ENCODE results near the gene MVB12B. TPM values are rescaled to one million over a fixed set of nuclear protein-coding genes. Genes with fewer than 3 reads are reported as not detected.
A peak's percentile ranks its signal among the peaks of the same experiment; 100 is the strongest.

MVB12B gene
- total and polyA plus RNA-seq, 2 of the 4 experiments (the other 2 are of a cell fraction) = 2.0 to 4.0 TPM

- BruUV-seq (replicated peaks) = no TSS peak
- H4K5ac ChIP-seq (ENCODE audit: low read depth, low read length) = peak overlapping the region; percentile 22; the same call in 1 of the 2 replicates
- intact Hi-C loops (cut with micrococcal nuclease) = no loop called here
- in situ Hi-C loops (cut with MboI; ENCODE audit: low sequenced_read_pairs) = no loop called here
- no peak overlapping the region for H3K56ac ChIP-seq (ENCODE audit: extremely low read depth, insufficient read depth, low read length)
- H4K91ac ChIP-seq (ENCODE audit: insufficient read depth, low read depth, low read length) = no peak overlapping the region
- no peak overlapping the region for H2AK9ac ChIP-seq (replicated peaks; ENCODE audit: low read depth, low read length, poor library complexity)
- no peaks in the 10 kb centered on the region for H4K20me1 ChIP-seq (ENCODE audit: insufficient read depth, low read length)
- no peak overlapping the region for H3K27ac ChIP-seq (ENCODE audit: insufficient read depth, low read length)
- peak overlapping the region; percentile 35 for H2AFZ ChIP-seq (replicated peaks; ENCODE audit: low read length, poor library complexity)
- no peaks in the 10 kb centered on the region for H3K9me3 ChIP-seq (ENCODE audit: control insufficient read depth, insufficient read depth, low read length)
- H3K79me1 ChIP-seq (ENCODE audit: low read depth in 1 of 2, low read length in 2 of 2) = no peaks in the 10 kb centered on the region
- H2BK15ac ChIP-seq (ENCODE audit: low read depth, low read length) = no peak overlapping the region
- H4K8ac ChIP-seq (ENCODE audit: low read depth in 2 of 2, low read length in 2 of 2) = peak overlapping the region; percentile 38 to 41; a peak in 2 of 4 replicates
- H3K4me1 ChIP-seq (ENCODE audit: control insufficient read depth, insufficient read depth, low read length) = peaks cover 5% of the 10 kb centered on the region
- dilution Hi-C loops (cut with HindIII; ENCODE audit: low sequenced_read_pairs, unreplicated experiment) = no loop called here
- 42% methylated on average over 2 of the region's 19 CpGs; no CpG with 5 or more reads in 1 of the 2 experiments for WGBS, 2 experiments (ENCODE audit: extremely low coverage in 2 of 2, insufficient read length in 1 of 2)
- no peak overlapping the region for H2BK120ac ChIP-seq (ENCODE audit: low read depth, low read length)
- no peak overlapping the region for H3K4me3 ChIP-seq (ENCODE audit: insufficient read depth, low read depth, low read length)
- no peak overlapping the region for H3K9ac ChIP-seq (ENCODE audit: low read depth, low read length)
- H2AK5ac ChIP-seq (ENCODE audit: low read depth, low read length) = no peak overlapping the region
- no peak overlapping the region for H2BK5ac ChIP-seq (ENCODE audit: low read depth, low read length, poor library complexity, severe bottlenecking)
- no peak overlapping the region for H3K4me2 ChIP-seq (ENCODE audit: low read depth, low read length)
- H2BK20ac ChIP-seq (ENCODE audit: low read depth, low read length) = no peak overlapping the region
- CTCF ChIA-PET = no interaction called here
- 0 out of 2 replicates have a peak overlapping the region, but pooled peaks have one; percentile 14 for H3K14ac ChIP-seq (replicated peaks; ENCODE audit: low read depth, low read length)
- no peak overlapping the region for H3K23ac ChIP-seq (ENCODE audit: low read depth, low read length)
- no peak overlapping the region for H3K4ac ChIP-seq (ENCODE audit: low read depth, low read length)
- no peaks in the 10 kb centered on the region for H3K27me3 ChIP-seq (ENCODE audit: control insufficient read depth, insufficient read depth, low read length)
- POLR2A ChIA-PET (ENCODE audit: unreplicated experiment) = no interaction called here
- H3K9me1 ChIP-seq (ENCODE audit: insufficient read depth, low read length) = peaks cover 3% of the 10 kb centered on the region; the same call in 1 of the 2 replicates
- peaks cover 1% of the 10 kb centered on the region; the same call in 1 of the 2 replicates for H3K36me3 ChIP-seq (ENCODE audit: control insufficient read depth, insufficient read depth, low read length)
- DNase-seq (peak; percentile 25), ATAC-seq (ENCODE audit: low read depth) (no peak)
- H3K18ac ChIP-seq (ENCODE audit: low read depth, low read length) = no peak overlapping the region
- TF ChIP-seq BHLHE40 (IDR thresholded peaks at IDR 0.05; ENCODE audit: low read depth, low read length) (peak; percentile 78), NFE2L2 (IDR thresholded peaks at IDR 0.05; ENCODE audit: low read depth, low read length) (no peak), MAZ (IDR thresholded peaks at IDR 0.05; ENCODE audit: borderline replicate concordance, low read depth, low read length) (no peak)
Observed at GRCh38 chr9:126407114-126407870, 80.7 kb downstream of the MVB12B start.
